ENCODE measurements around the gene RAD51B. TPM values are rescaled to one million over a fixed set of nuclear protein-coding genes. Genes with fewer than 3 reads are reported as not detected.

RAD51B gene
- total RNA-seq, 4 donors from 2014 or later, result 19.6 to 39.7 (median 25.4) TPM

GRCh38 chr14:68293404-68293803, 473.8 kb downstream of the RAD51B start:
- H3K36me3 ChIP-seq, result no peaks in the 10 kb centered on the region
- no peak overlapping the region for H3K27ac ChIP-seq
- no peak for DNase-seq (ENCODE audit: low spot score in 2 of 2)
- TF ChIP-seq EP300 (IDR thresholded peaks at IDR 0.05) (no peak), POLR2AphosphoS5 (IDR thresholded peaks at IDR 0.05) (no peak), CTCF (IDR thresholded peaks at IDR 0.05) (no peak), POLR2A (IDR thresholded peaks at IDR 0.05) (no peak)
- no peaks in the 10 kb centered on the region for H3K9me3 ChIP-seq
- H3K4me1 ChIP-seq, result peaks cover 30% of the 10 kb centered on the region
- no peaks in the 10 kb centered on the region for H3K27me3 ChIP-seq
- H3K4me3 ChIP-seq, result no peak overlapping the region
- 52% methylated on average over 5 of the region's 5 CpGs for WGBS

- Histone ChIP-seq H3K9me3 (no peaks in the 10 kb centered on the region), H3K27me3 (no peaks in the 10 kb centered on the region), H3K4me1 (peaks cover 30% of the 10 kb centered on the region), H3K4me3 (no peak overlapping the region), H3K27ac (no peak overlapping the region), H3K36me3 (no peaks in the 10 kb centered on the region)
- 79% methylated on average over 8 of the region's 8 CpGs for WGBS
- TF ChIP-seq CTCF (IDR thresholded peaks at IDR 0.05) (no peak), EP300 (IDR thresholded peaks at IDR 0.05) (no peak), POLR2A (IDR thresholded peaks at IDR 0.05) (no peak), POLR2AphosphoS5 (IDR thresholded peaks at IDR 0.05) (no peak)
- DNase-seq (ENCODE audit: low spot score in 2 of 2), result no peak
Measured at GRCh38 chr14:68295316-68295816, 475.8 kb downstream of the RAD51B start.

GRCh38 chr14:68297039-68297438, 477.5 kb downstream of the RAD51B start:
- no peak for DNase-seq (ENCODE audit: low spot score in 2 of 2)
- no peak overlapping the region for H3K27ac ChIP-seq

GRCh38 chr14:68297876-68298468, 478.4 kb downstream of the RAD51B start:
- Histone ChIP-seq H3K4me3 (no peak overlapping the region), H3K27me3 (no peaks in the 10 kb centered on the region), H3K27ac (no peak overlapping the region), H3K36me3 (no peaks in the 10 kb centered on the region), H3K4me1 (peaks cover 19% of the 10 kb centered on the region), H3K9me3 (no peaks in the 10 kb centered on the region)
- TF ChIP-seq POLR2A (IDR thresholded peaks at IDR 0.05) (no peak), EP300 (IDR thresholded peaks at IDR 0.05) (no peak), POLR2AphosphoS5 (IDR thresholded peaks at IDR 0.05) (no peak), CTCF (IDR thresholded peaks at IDR 0.05) (no peak)
- DNase-seq (ENCODE audit: low spot score in 2 of 2), result no peak
- WGBS, result 87% methylated on average over 4 of the region's 4 CpGs

More at GRCh38 chr14:68297039-68297438, 477.5 kb downstream of the RAD51B start:
- no peaks in the 10 kb centered on the region for H3K27me3 ChIP-seq
- 69% methylated on average over 4 of the region's 4 CpGs for WGBS
- no peaks in the 10 kb centered on the region for H3K36me3 ChIP-seq
- no peaks in the 10 kb centered on the region for H3K9me3 ChIP-seq
- TF ChIP-seq POLR2A (IDR thresholded peaks at IDR 0.05) (no peak), EP300 (IDR thresholded peaks at IDR 0.05) (no peak), CTCF (IDR thresholded peaks at IDR 0.05) (no peak), POLR2AphosphoS5 (IDR thresholded peaks at IDR 0.05) (no peak)
- no peak overlapping the region for H3K4me3 ChIP-seq
- peaks cover 28% of the 10 kb centered on the region for H3K4me1 ChIP-seq

- no peak for DNase-seq (ENCODE audit: low spot score in 2 of 2)
- Histone ChIP-seq H3K4me1 (peaks cover 5% of the 10 kb centered on the region), H3K36me3 (no peaks in the 10 kb centered on the region), H3K9me3 (no peaks in the 10 kb centered on the region), H3K4me3 (no peak overlapping the region), H3K27ac (no peak overlapping the region), H3K27me3 (no peaks in the 10 kb centered on the region)
- WGBS, result 99% methylated on average over 4 of the region's 4 CpGs
- TF ChIP-seq POLR2AphosphoS5 (IDR thresholded peaks at IDR 0.05) (no peak), CTCF (IDR thresholded peaks at IDR 0.05) (no peak), EP300 (IDR thresholded peaks at IDR 0.05) (no peak), POLR2A (IDR thresholded peaks at IDR 0.05) (no peak)
Measured at GRCh38 chr14:68300608-68301007, 481.0 kb downstream of the RAD51B start.
